Hematopoietic multipotent progenitor cell (in vitro differentiated cells): Measurements from ENCODE around the gene NDC80. TPM values are rescaled to one million over a fixed set of nuclear protein-coding genes. Genes with fewer than 3 reads are reported as not detected.
A peak's percentile ranks its signal among the peaks of the same experiment; 100 is the strongest.

Experiments used
- DNase-seq, 3 donors: peaks; one replicate each; pipeline ENCODE4 v3.0.0-alpha.2; 2011 to 2015; ENCODE audit warnings: low read depth in 2 of 3, low spot score in 2 of 3
- total RNA-seq: library from RNA; depleted of rRNA; stranded (reverse); fragments of >200 nt; gene quantifications from one replicate; pipeline ENCODE4 v1.2.3, GENCODE V29; 2012

The NDC80 gene
- total RNA-seq, 1 donor: 1.3 TPM

GRCh38 chr18:2555895-2556294, 15.5 kb upstream of the NDC80 start:
- DNase-seq: no peak

DNA sequence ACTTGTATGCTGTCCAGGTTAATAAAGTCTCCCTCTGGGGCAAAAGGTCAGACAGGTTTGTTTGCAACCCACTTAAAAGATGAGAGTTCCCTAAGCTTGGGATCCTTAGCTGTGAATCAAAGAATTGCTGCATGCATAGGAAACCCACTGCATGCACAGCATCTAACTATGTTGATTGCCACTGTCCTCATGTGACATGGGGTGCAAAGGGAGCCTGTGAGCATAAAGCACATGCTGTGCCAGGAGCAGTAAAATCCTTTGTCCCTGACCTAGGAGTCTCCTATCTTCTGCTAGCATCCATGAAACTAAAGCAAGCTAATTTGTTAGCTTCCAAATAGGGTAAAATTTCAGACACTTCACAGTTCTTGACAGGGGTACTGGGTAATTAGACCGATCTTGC, 13.8 kb upstream of the NDC80 start:
- DNase-seq: no peak

DNA sequence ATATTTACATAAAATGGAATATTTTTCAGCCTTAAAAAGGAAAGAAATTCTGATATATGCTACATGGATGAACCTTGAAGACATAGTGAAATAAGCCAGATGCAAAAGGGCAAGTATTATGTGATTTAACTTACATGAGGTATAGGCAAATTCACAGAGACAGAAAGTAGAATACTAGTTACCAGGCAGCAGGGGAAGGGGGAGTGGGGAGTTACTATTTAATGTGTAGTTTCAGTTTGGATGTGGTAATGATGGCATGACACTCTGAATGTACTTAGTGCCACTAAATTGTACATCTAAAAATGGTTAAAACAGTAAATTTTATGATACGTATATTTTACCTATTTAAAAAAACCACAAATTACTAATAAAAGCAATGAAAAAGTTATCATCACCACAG, 12.1 kb upstream of the NDC80 start:
- no peak for DNase-seq

DNA sequence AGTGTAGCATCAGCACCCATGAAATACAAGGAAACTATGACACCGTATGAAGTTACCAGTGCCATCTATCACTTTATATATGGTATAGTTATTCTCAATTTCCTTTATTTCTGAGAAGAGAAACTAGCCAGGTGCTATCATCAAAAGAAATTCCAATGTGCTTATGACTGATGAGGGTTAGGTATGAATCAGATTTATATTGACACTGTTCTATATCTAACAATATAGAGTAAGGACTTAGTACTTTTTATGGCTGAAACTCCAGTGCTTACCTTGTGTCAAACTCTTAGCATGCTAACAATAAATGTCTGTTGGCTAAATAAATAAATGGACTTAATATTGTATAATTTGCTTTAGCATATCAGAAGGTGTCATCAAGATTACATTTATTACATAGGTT, 7.0 kb upstream of the NDC80 start:
- DNase-seq: no peak

- no peak for DNase-seq
These were observed 3.2 kb upstream of the NDC80 start for GRCh38 chr18:2568129-2568528.

GRCh38 chr18:2568605-2569004, 2.8 kb upstream of the NDC80 start:
- no peak for DNase-seq

DNA sequence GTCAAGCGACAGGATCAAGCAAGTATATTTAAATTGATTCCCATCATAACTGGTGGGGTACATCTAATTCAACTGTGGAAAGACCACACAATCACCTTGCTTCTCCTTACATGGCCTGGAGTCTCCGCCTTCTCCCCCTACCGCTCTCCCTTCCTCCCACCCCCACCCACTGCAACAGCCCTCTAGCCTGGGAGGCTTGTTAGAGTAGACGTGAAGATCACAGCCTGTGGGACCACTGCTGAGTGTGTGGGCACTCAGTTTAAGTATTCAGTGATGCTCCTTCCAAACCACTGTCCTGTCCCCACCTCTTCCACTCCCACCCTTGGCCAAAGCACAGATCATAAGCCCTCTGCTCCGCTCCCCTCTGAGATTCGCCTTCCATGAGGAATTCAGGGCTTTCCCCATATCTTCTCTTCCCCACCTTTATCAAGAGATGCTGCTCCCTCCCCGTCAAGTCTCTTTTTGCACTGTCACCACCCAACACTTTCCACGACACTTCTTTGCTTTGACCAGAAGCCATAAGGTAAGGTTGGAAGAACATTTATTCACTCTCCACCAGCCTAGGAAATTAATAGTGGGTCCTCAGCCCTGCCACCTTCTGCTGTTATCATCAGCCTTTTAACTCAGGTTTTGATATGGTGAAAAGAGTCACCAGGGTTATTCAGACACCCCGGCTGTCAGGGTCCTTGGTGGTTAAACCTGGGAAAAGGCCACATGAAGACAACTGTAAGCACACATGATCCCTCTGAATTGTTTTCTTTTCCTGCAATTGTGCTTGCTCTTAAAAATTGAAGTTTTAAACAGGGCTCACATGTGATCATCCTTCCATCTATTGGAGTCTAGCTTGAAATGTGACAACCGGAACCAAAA, 1.8 kb upstream of the NDC80 start:
- DNase-seq: no peak

- peak in 2 of 3 donors; percentile 66 to 82 for DNase-seq
These were observed 571 bp upstream of the NDC80 start for GRCh38 chr18:2570772-2571199.

DNA sequence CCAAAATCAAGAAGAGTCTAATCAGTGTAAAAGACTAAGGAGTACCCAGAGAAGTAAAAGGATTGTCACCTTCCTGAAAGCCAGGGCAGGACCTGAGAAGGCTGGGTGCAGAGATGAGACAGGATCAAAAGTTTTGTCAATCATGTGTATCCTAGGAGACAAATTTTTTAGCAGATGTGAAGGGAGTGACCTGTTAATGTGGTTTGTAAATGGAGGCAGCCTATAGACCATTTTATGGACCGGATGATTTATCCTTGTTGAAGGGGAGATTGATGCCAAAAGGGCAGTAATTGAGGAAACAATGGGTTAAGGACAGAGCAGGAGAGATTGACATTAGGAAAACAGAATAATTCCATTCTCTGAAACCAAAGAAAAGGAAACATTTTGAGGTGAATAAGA, 813 bp downstream of the NDC80 start:
- DNase-seq: no peak

- DNase-seq: no peak
These were observed 1.5 kb downstream of the NDC80 start for GRCh38 chr18:2572892-2573291.

DNA sequence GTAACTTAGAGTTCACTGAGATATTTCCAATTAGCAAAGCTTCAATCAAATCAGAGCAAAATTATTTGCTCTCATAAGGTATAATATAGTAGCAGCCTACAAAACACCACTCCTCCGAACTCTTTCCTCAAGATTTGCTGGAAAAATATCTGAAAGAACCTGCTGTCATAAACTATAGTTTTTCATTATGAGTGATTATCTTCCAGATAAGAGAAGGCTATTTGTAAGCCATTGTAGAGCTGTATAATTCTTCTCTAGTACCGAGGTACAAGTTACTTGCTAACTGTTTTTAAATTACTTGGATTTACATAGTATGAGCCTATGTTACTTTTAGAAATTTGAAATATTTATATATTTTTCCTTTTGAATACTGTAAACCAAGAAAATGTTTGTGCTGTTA, 2.1 kb downstream of the NDC80 start:
- no peak for DNase-seq

- DNase-seq: no peak
These were observed 16.4 kb downstream of the NDC80 start for GRCh38 chr18:2587788-2588187.

DNA sequence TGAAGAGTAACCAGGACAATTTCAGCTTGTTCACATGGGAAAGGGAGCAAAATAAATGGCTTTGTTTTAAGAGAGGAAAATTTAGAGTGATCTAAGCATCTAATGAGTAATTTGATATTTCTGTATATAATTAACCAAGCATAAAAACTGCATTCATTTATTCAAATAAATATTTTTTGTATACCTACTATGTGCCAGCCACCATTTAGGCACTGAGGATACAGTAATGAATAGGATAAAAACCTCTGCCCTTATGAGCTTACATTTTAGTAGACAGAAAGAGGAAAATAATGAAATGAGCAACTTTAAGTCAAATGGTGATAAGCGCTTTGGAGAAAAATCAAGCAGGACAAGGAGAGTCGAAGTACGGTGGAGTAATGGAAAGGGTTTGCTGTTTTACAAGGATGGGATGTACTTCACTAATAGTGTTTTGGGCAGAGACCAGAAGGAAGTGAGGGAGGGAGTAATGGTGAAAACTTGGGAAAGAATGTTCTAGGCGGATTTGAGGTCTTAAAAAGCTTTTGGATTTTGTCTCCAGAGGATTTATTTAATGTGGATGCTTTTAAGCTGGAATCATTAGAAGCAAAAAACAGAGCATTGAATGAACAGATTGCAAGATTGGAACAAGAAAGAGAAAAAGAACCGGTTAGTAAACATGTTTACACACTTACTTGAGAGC, 17.4 kb downstream of the NDC80 start:
- no peak for DNase-seq

GRCh38 chr18:2589345-2590068, 18.1 kb downstream of the NDC80 start:
- DNase-seq: no peak

DNA sequence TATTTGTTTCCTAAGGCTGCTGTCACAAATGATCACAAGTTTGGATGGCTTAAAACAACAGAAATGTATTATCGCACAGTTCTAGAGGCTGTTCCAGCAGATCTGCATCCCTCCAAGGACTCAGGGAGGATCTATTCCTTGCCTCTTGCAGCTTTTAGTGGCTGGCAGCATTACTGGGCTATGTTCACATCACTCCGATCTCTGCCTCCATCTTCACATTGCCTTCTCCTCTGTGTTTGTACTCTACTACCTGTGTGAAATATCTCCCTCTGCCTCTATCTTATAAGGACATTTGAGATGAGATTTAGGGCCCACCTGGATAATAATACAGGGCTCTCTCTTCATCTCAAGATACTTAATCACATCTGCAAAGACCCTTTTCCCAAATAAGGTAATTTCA, 18.9 kb downstream of the NDC80 start:
- DNase-seq: no peak

DNA sequence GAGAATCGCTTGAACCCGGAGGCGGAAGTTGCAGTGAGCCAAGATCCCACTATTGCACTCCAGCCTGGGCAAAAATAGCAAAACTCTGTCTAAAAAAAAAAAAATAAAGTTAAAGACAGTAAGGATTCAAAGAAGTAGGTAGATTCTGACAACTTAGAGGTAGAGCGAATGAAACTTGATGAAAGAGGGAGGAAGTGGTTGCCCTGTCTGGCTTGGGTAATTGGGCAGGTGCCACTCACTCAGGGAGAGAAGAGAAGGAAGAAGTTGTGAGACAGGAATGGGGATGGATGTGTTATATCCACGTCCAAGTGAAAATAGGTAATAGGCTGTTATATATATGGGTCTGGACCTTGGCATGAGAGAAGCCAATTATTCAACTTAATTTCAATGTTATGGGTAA, 26.3 kb downstream of the NDC80 start:
- no peak for DNase-seq

DNA sequence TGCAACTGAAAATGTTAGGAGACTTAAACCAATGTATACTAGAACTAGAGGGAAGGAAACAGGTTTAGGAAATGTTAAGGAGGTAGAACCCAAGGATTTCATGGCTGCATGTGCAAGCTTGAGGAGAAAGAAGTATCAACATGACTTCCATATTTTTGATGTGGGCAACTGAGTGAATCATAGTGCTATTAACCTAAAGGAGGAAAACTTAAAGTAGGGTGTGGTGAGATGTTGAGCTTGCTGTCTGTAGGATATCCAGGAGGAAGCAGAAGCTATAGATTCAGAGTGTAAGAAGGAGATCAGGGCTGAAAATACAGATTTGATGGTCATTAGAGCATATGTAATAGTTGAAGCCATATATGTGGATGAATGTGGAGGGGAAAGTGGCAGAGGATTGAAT, 31.5 kb downstream of the NDC80 start:
- DNase-seq: no peak

GRCh38 chr18:2606335-2606734, 35.0 kb downstream of the NDC80 start:
- peak in 2 of 3 donors; percentile 15 to 31 for DNase-seq

- DNase-seq: no peak
These were observed 38.2 kb downstream of the NDC80 start for GRCh38 chr18:2609604-2610003.

GRCh38 chr18:2610549-2610948, 39.2 kb downstream of the NDC80 start:
- peak in 1 of 3 donors; percentile 5 for DNase-seq

- no peak for DNase-seq
These were observed 41.6 kb downstream of the NDC80 start for GRCh38 chr18:2612996-2613395.
